Duodenal mucosa (tissue), 2 donors: ENCODE data around the gene RRP1.

Source experiments
- H3K27ac ChIP-seq: one replicate; pipeline ENCODE4 v1.7.0; 2013; ENCODE audit warnings: low read depth, low read length
- H3K27me3 ChIP-seq, 2 donors: one replicate each; pipeline ENCODE4 v1.7.0; 2013; ENCODE audit warnings: low read length in 2 of 2, control low read depth in 1 of 2; ENCODE audit not compliant: insufficient read depth in 2 of 2, control insufficient read depth in 1 of 2
- H3K36me3 ChIP-seq, 2 donors: one replicate each; pipeline ENCODE4 v1.7.0; 2013; ENCODE audit warnings: low read length in 2 of 2, control low read depth in 1 of 2; ENCODE audit not compliant: insufficient read depth in 2 of 2, control insufficient read depth in 1 of 2
- H3K4me1 ChIP-seq, 2 donors: one replicate each; pipeline ENCODE4 v1.7.0; 2013; ENCODE audit warnings: low read length in 2 of 2, control low read depth in 1 of 2; ENCODE audit not compliant: insufficient read depth in 2 of 2, control insufficient read depth in 1 of 2
- H3K4me3 ChIP-seq, 2 donors: one replicate each; pipeline ENCODE4 v1.7.0; 2013; ENCODE audit warnings: low read length in 2 of 2, low read depth in 1 of 2
- H3K9ac ChIP-seq, 2 donors: one replicate each; pipeline ENCODE4 v1.7.0; 2013; ENCODE audit warnings: low read length in 2 of 2, low read depth in 1 of 2
- H3K9me3 ChIP-seq, 2 donors: one replicate each; pipeline ENCODE4 v1.7.0; 2013; ENCODE audit warnings: low read length in 2 of 2, control low read depth in 1 of 2; ENCODE audit not compliant: control insufficient read depth in 1 of 2

The RRP1 gene

GRCh38 chr21:43849532-43850299 is 60.3 kb downstream of the RRP1 start:
- Histone ChIP-seq H3K9me3 (no peaks in the 10 kb centered on the region), H3K9ac (no peak overlapping the region), H3K36me3 (no peaks in the 10 kb centered on the region), H3K27ac (no peak overlapping the region), H3K4me3 (no peak overlapping the region), H3K27me3 (no peaks in the 10 kb centered on the region), H3K4me1 (no peaks in the 10 kb centered on the region)

GRCh38 chr21:43850728-43851295 is 61.4 kb downstream of the RRP1 start:
- no peaks in the 10 kb centered on the region for H3K36me3 ChIP-seq

GRCh38 chr21:43851593-43851992 is 62.2 kb downstream of the RRP1 start:
- H3K4me1 ChIP-seq, result no peaks in the 10 kb centered on the region
- H3K27me3 ChIP-seq, result no peaks in the 10 kb centered on the region
- H3K36me3 ChIP-seq, result no peaks in the 10 kb centered on the region
- H3K4me3 ChIP-seq, result no peak overlapping the region
- H3K27ac ChIP-seq, result no peak overlapping the region
- no peak overlapping the region for H3K9ac ChIP-seq
- H3K9me3 ChIP-seq, result no peaks in the 10 kb centered on the region

More at GRCh38 chr21:43850728-43851295, 61.4 kb downstream of the RRP1 start:
- Histone ChIP-seq H3K4me1 (no peaks in the 10 kb centered on the region), H3K9me3 (no peaks in the 10 kb centered on the region), H3K4me3 (no peak overlapping the region), H3K27ac (no peak overlapping the region), H3K9ac (no peak overlapping the region), H3K27me3 (no peaks in the 10 kb centered on the region)

GRCh38 chr21:43853851-43854772 is 64.7 kb downstream of the RRP1 start:
- H3K27ac ChIP-seq, result no peak overlapping the region
- H3K27me3 ChIP-seq, result no peaks in the 10 kb centered on the region
- no peaks in the 10 kb centered on the region for H3K36me3 ChIP-seq
- no peaks in the 10 kb centered on the region for H3K9me3 ChIP-seq
- H3K4me1 ChIP-seq, result no peaks in the 10 kb centered on the region
- no peak overlapping the region for H3K4me3 ChIP-seq
- no peak overlapping the region for H3K9ac ChIP-seq
